ENCODE data around the gene ABCA7.

GRCh38 chr19:1084024-1084868, 44.3 kb downstream of the ABCA7 start:
- TF ChIP-seq NFYB (CRISPR knock-in tag; conservative IDR thresholded peaks at IDR 0.05; ENCODE audit: low read depth) (no peak), CREB1 (CRISPR knock-in tag; IDR thresholded peaks at IDR 0.05) (no peak), ZNF512 (CRISPR knock-in tag; IDR thresholded peaks at IDR 0.05; ENCODE audit: borderline replicate concordance) (no peak)
